ENCODE data around the gene SPN. TPM values are rescaled to one million over a fixed set of nuclear protein-coding genes. Genes with fewer than 3 reads are reported as not detected.
"Not testable (repeated sequence)": the region's sequence is repeated elsewhere in the genome, so short reads cannot be mapped to it uniquely, and the experiment has no call there.

The SPN gene
- total RNA-seq, 1 donor from 2014 or later = not detected

- not testable (repeated sequence) for H3K27me3 Mint-ChIP-seq (ENCODE audit: unreplicated experiment); H3K4me3 Mint-ChIP-seq (ENCODE audit: unreplicated experiment); H3K4me1 Mint-ChIP-seq (ENCODE audit: unreplicated experiment); H3K36me3 Mint-ChIP-seq (ENCODE audit: unreplicated experiment); DNase-seq (ENCODE audit: extremely low spot score, unreplicated experiment); H3K27ac Mint-ChIP-seq (ENCODE audit: unreplicated experiment); H3K9me3 Mint-ChIP-seq (ENCODE audit: unreplicated experiment)
Measured at GRCh38 chr16:29629318-29629717, 33.7 kb upstream of the SPN start.

DNA sequence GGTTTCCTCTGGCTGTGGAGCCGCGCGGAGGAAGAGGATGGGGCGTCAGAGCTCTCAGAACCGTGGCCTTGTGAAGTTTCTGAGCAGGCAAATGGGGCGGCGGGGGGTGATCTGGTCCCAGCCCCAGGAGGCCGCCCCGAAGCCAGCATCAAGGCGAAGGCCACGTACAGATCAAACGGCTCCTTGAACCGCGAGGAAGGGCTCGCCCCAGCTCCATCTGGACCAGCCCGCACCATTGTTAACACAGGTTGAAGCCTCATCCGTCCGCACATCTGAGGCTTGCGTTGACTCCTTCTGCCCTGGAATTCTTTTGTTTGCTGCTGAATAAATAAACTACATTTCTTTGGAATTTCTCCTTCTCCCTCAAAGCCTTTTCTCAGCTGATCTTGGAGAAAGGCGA lies 31.4 kb upstream of the SPN start:
- H3K27ac Mint-ChIP-seq (ENCODE audit: unreplicated experiment); H3K4me3 Mint-ChIP-seq (ENCODE audit: unreplicated experiment); H3K36me3 Mint-ChIP-seq (ENCODE audit: unreplicated experiment); H3K27me3 Mint-ChIP-seq (ENCODE audit: unreplicated experiment); DNase-seq (ENCODE audit: extremely low spot score, unreplicated experiment); H3K9me3 Mint-ChIP-seq (ENCODE audit: unreplicated experiment); H3K4me1 Mint-ChIP-seq (ENCODE audit: unreplicated experiment): not testable (repeated sequence)

GRCh38 chr16:29635902-29636301 lies 27.1 kb upstream of the SPN start:
- not testable (repeated sequence) for H3K4me3 Mint-ChIP-seq (ENCODE audit: unreplicated experiment); H3K4me1 Mint-ChIP-seq (ENCODE audit: unreplicated experiment); H3K27me3 Mint-ChIP-seq (ENCODE audit: unreplicated experiment); H3K36me3 Mint-ChIP-seq (ENCODE audit: unreplicated experiment); H3K9me3 Mint-ChIP-seq (ENCODE audit: unreplicated experiment); DNase-seq (ENCODE audit: extremely low spot score, unreplicated experiment); H3K27ac Mint-ChIP-seq (ENCODE audit: unreplicated experiment)

DNA sequence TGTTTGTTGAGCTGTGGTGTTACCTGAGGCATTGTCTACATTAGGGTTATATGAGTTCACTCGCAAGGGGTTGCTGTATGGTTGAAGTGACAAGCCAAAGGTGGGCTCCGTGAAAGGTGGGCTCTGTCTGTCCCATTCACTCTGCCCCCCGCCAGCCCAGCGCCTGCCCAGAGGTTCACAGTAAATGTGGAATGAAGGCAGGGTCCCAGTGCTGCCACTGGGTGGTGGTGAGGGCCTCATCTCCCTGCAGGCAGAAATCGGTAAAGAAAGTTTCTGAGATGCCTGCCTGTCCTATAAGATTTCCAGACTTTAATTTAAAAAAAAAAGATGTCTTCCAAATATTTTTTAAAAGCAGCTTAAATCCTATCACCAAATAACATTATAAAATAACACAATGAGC lies 26.7 kb upstream of the SPN start:
- H3K27me3 Mint-ChIP-seq (ENCODE audit: unreplicated experiment); H3K4me3 Mint-ChIP-seq (ENCODE audit: unreplicated experiment); H3K27ac Mint-ChIP-seq (ENCODE audit: unreplicated experiment); H3K9me3 Mint-ChIP-seq (ENCODE audit: unreplicated experiment); DNase-seq (ENCODE audit: extremely low spot score, unreplicated experiment); H3K36me3 Mint-ChIP-seq (ENCODE audit: unreplicated experiment); H3K4me1 Mint-ChIP-seq (ENCODE audit: unreplicated experiment): not testable (repeated sequence)

DNA sequence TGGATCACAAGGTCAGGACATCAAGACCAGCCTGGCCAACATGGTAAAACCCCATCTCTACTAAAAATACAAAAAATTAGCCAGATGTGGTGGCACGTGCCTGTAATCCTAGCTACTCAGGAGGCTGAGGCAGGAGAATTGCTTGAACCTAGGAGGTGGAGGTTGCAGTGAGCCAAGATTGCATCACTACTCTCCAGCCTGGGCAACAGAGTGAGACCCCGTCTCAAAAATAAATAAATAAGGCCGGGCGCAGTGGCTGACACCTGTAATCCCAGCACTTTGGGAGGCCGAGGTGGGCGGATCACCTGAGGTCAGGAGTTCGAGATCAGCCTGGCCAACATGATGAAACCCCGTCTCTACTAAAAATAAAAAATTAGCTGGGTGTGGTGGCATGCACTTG lies 24.3 kb upstream of the SPN start:
- H3K36me3 Mint-ChIP-seq (ENCODE audit: unreplicated experiment); DNase-seq (ENCODE audit: extremely low spot score, unreplicated experiment); H3K4me1 Mint-ChIP-seq (ENCODE audit: unreplicated experiment); H3K27ac Mint-ChIP-seq (ENCODE audit: unreplicated experiment); H3K27me3 Mint-ChIP-seq (ENCODE audit: unreplicated experiment); H3K9me3 Mint-ChIP-seq (ENCODE audit: unreplicated experiment); H3K4me3 Mint-ChIP-seq (ENCODE audit: unreplicated experiment): not testable (repeated sequence)

DNA sequence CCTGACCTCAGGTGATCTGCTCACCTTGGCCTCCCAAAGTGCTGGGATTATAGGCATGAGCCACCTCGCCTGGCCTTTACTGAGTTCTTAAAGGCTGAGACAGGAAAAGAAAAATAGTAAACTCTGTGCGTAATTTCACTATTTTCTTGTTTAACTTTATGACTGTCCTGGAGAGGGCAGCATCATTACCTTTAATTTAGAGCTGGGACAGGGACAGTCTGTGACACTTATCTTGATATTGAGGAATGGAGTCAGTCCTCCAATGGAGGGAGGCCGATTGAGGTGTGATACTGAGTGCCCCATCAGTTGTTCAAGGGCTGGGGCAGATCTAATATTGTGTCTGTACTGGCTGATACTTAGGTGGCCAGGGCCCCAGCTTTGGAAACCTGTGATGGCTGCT lies 21.5 kb upstream of the SPN start:
- H3K4me3 Mint-ChIP-seq (ENCODE audit: unreplicated experiment) = no peak overlapping the region
- no peaks in the 10 kb centered on the region for H3K9me3 Mint-ChIP-seq (ENCODE audit: unreplicated experiment)
- H3K36me3 Mint-ChIP-seq (ENCODE audit: unreplicated experiment) = no peaks in the 10 kb centered on the region
- no peak overlapping the region for H3K27ac Mint-ChIP-seq (ENCODE audit: unreplicated experiment)
- H3K4me1 Mint-ChIP-seq (ENCODE audit: unreplicated experiment) = peaks cover 1% of the 10 kb centered on the region
- TF ChIP-seq, protein P1, sequence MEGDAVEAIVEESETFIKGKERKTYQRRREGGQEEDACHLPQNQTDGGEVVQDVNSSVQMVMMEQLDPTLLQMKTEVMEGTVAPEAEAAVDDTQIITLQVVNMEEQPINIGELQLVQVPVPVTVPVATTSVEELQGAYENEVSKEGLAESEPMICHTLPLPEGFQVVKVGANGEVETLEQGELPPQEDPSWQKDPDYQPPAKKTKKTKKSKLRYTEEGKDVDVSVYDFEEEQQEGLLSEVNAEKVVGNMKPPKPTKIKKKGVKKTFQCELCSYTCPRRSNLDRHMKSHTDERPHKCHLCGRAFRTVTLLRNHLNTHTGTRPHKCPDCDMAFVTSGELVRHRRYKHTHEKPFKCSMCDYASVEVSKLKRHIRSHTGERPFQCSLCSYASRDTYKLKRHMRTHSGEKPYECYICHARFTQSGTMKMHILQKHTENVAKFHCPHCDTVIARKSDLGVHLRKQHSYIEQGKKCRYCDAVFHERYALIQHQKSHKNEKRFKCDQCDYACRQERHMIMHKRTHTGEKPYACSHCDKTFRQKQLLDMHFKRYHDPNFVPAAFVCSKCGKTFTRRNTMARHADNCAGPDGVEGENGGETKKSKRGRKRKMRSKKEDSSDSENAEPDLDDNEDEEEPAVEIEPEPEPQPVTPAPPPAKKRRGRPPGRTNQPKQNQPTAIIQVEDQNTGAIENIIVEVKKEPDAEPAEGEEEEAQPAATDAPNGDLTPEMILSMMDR (IDR thresholded peaks at IDR 0.05) = peak; percentile 32
- peaks cover 2% of the 10 kb centered on the region for H3K27me3 Mint-ChIP-seq (ENCODE audit: unreplicated experiment)
- no peak for DNase-seq (ENCODE audit: extremely low spot score, unreplicated experiment)

DNA sequence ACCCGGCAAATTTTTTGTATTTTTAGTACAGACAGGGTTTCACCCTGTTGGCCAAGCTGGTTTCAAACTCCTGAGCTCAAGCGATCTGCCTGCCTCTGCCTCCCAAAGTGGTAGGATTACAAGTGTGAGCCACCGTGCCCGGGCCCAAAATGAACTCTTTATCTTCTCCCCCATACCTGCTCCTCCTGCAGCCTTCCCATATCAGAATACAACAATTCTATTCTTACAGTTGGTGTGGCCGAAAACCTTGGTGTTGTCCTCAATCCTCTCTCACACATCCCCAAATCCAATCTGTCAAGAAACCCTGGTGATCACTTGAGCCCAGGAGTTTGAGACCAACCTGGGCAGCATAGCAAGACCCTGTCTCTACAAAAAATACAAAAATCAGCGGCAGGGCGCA lies 19.5 kb upstream of the SPN start:
- no peak for DNase-seq (ENCODE audit: extremely low spot score, unreplicated experiment)
- H3K27ac Mint-ChIP-seq (ENCODE audit: unreplicated experiment) = no peak overlapping the region
- TF ChIP-seq, protein P1 (IDR thresholded peaks at IDR 0.05) = no peak
- H3K36me3 Mint-ChIP-seq (ENCODE audit: unreplicated experiment) = no peaks in the 10 kb centered on the region
- no peaks in the 10 kb centered on the region for H3K9me3 Mint-ChIP-seq (ENCODE audit: unreplicated experiment)
- H3K27me3 Mint-ChIP-seq (ENCODE audit: unreplicated experiment) = peaks cover 2% of the 10 kb centered on the region
- H3K4me3 Mint-ChIP-seq (ENCODE audit: unreplicated experiment) = no peak overlapping the region
- H3K4me1 Mint-ChIP-seq (ENCODE audit: unreplicated experiment) = peaks cover 1% of the 10 kb centered on the region

GRCh38 chr16:29644338-29644857 lies 18.6 kb upstream of the SPN start:
- no peaks in the 10 kb centered on the region for H3K36me3 Mint-ChIP-seq (ENCODE audit: unreplicated experiment)
- no peaks in the 10 kb centered on the region for H3K9me3 Mint-ChIP-seq (ENCODE audit: unreplicated experiment)
- TF ChIP-seq, protein P1 (IDR thresholded peaks at IDR 0.05) = no peak
- H3K27me3 Mint-ChIP-seq (ENCODE audit: unreplicated experiment) = peaks cover 2% of the 10 kb centered on the region
- no peak overlapping the region for H3K27ac Mint-ChIP-seq (ENCODE audit: unreplicated experiment)
- peaks cover 1% of the 10 kb centered on the region for H3K4me1 Mint-ChIP-seq (ENCODE audit: unreplicated experiment)
- no peak for DNase-seq (ENCODE audit: extremely low spot score, unreplicated experiment)
- no peak overlapping the region for H3K4me3 Mint-ChIP-seq (ENCODE audit: unreplicated experiment)
